Gastrocnemius medialis (tissue), 4 donors: ENCODE data around the gene NKX2-1. TPM values are rescaled to one million over a fixed set of nuclear protein-coding genes. Genes with fewer than 3 reads are reported as not detected.

ENCODE experiments used
- ATAC-seq, 2 donors: fragments of 150-250 bp; one replicate each; pipeline ENCODE4 v1.9.1; 2016
- DNase-seq, 2 donors: peaks; one replicate each; pipeline ENCODE4 v3.0.0-alpha.2; 2019
- H3K27ac ChIP-seq, 4 donors: fragments of 200-600 bp; sonication (generic); 1 replicate in 1 of 4; 2 replicates in 3 of 4; pipeline ENCODE4 v1.5.1; 2016 to 2018; ENCODE audit warnings: mild to moderate bottlenecking in 2 of 4, moderate library complexity in 1 of 4
- H3K27me3 ChIP-seq, 3 donors: fragments of 200-600 bp; sonication (generic) in 2 of 3; 1 replicate in 1 of 3; 2 replicates in 2 of 3; pipeline versions ENCODE4 v1.5.1 to v1.6.0; 2016 to 2019; ENCODE audit warnings: mild to moderate bottlenecking in 1 of 3, moderate library complexity in 1 of 3
- H3K36me3 ChIP-seq, 2 donors: fragments of 200-600 bp; sonication (generic) in 1 of 2; one replicate each; pipeline ENCODE4 v1.5.1; 2017 to 2018
- H3K4me1 ChIP-seq, 2 donors: fragments of 200-600 bp; sonication (generic) in 1 of 2; one replicate each; pipeline ENCODE4 v1.5.1; 2016 to 2017; ENCODE audit warnings: mild to moderate bottlenecking in 2 of 2
- H3K4me3 ChIP-seq, 4 donors: fragments of 200-600 bp; sonication (generic) in 3 of 4; 1 replicate in 1 of 4; 2 replicates in 3 of 4; pipeline ENCODE4 v1.5.1; 2016 to 2019; ENCODE audit warnings: mild to moderate bottlenecking in 2 of 4
- H3K9me3 ChIP-seq, 3 donors: fragments of 200-600 bp; sonication (generic) in 2 of 3; 1 replicate in 1 of 3; 2 replicates in 2 of 3; pipeline ENCODE4 v1.5.1; 2016 to 2019
- CTCF ChIP-seq, 5 experiments: fragments of 450-650 bp in 3 of 5; fragments of 200-600 bp in 2 of 5; sonication (generic) in 2 of 5; IDR thresholded peaks in 4 of 5; conservative IDR thresholded peaks in 1 of 5; 1 replicate in 4 of 5; 2 replicates in 1 of 5; pipeline ENCODE4 v1.5.1; 2016 to 2019; ENCODE audit warnings: antibody characterized with exemption in 5 of 5, mild to moderate bottlenecking in 3 of 5, moderate library complexity in 3 of 5
- POLR2A ChIP-seq, 2 donors: fragments of 450-650 bp; IDR thresholded peaks; one replicate each; pipeline ENCODE4 v1.6.1; 2017; ENCODE audit warnings: antibody characterized with exemption in 2 of 2, mild to moderate bottlenecking in 2 of 2, moderate library complexity in 2 of 2
- in situ Hi-C, 4 donors: fragments of 200-750 bp; cut with MboI; loops; one replicate each; pipeline versions ENCODE4 v1.15.0 to v1.8.0; 2017; ENCODE audit warnings: low sequenced_read_pairs in 4 of 4
- intact Hi-C: fragments of 100-400 bp; cut with DNase I; formaldehyde crosslinking; loops from one replicate; pipeline ENCODE4 v1.15.1; 2023; ENCODE audit warnings: low total_unique reads
- total RNA-seq, 4 donors: library from RNA; depleted of rRNA; stranded (reverse); fragments of >200 nt; gene quantifications; one replicate each; pipeline versions ENCODE4 v1.1.0 to v1.2.3, GENCODE V29; 2016

The NKX2-1 gene
- total RNA-seq, 4 donors from 2014 or later = not detected

GRCh38 chr14:36512585-36513003 is 7.4 kb downstream of the NKX2-1 start:
- DNase-seq = no peak
- TF ChIP-seq CTCF (IDR thresholded peaks at IDR 0.05 in 4 of 5, conservative IDR thresholded peaks at IDR 0.05 in 1 of 5) (no peak), POLR2A (IDR thresholded peaks at IDR 0.05) (no peak)
- no peak for ATAC-seq
- intact Hi-C loops (loop anchor here (10.0 kb wide), 1 partner anchor 142 kb away; no protein-coding TSS in a partner anchor), in situ Hi-C loops (loop anchor here in 1 of 4 donors (25.0 kb wide), 1 partner anchor 1075 kb away; the partner anchor contains the start of genes FOXA1 and TTC6)
- Histone ChIP-seq H3K36me3 (no peaks in the 10 kb centered on the region), H3K27ac (no peak overlapping the region), H3K27me3 (peaks cover 95 to 98% (median 97%) of the 10 kb centered on the region in 3 donors), H3K4me1 (no peaks in the 10 kb centered on the region), H3K9me3 (no peaks in the 10 kb centered on the region), H3K4me3 (no peak overlapping the region)

- in situ Hi-C loops = loop anchor here in 1 of 4 donors (25.0 kb wide), 1 partner anchor 1075 kb away; the partner anchor contains the start of genes FOXA1 and TTC6
- H3K4me1 ChIP-seq = no peaks in the 10 kb centered on the region
- intact Hi-C loops = loop anchor here (10.0 kb wide), 1 partner anchor 143 kb away; no protein-coding TSS in a partner anchor
- peaks cover 97 to 100% (median 97%) of the 10 kb centered on the region in 3 donors for H3K27me3 ChIP-seq
- DNase-seq = no peak
- TF ChIP-seq CTCF (IDR thresholded peaks at IDR 0.05 in 4 of 5, conservative IDR thresholded peaks at IDR 0.05 in 1 of 5) (no peak), POLR2A (IDR thresholded peaks at IDR 0.05) (no peak)
- H3K27ac ChIP-seq = no peak overlapping the region
- no peaks in the 10 kb centered on the region for H3K9me3 ChIP-seq
- ATAC-seq = no peak
- H3K36me3 ChIP-seq = no peaks in the 10 kb centered on the region
- H3K4me3 ChIP-seq = no peak overlapping the region
Observed at GRCh38 chr14:36511981-36512584, 7.9 kb downstream of the NKX2-1 start.

- in situ Hi-C loops = loop anchor here in 1 of 4 donors (25.0 kb wide), 1 partner anchor 1076 kb away; the partner anchor contains the start of genes FOXA1 and TTC6
- Histone ChIP-seq H3K36me3 (no peaks in the 10 kb centered on the region), H3K27ac (no peak overlapping the region), H3K4me1 (no peaks in the 10 kb centered on the region), H3K4me3 (no peak overlapping the region), H3K9me3 (no peaks in the 10 kb centered on the region), H3K27me3 (peaks cover 97 to 100% (median 97%) of the 10 kb centered on the region in 3 donors)
- TF ChIP-seq POLR2A (IDR thresholded peaks at IDR 0.05) = no peak
- TF ChIP-seq CTCF (IDR thresholded peaks at IDR 0.05 in 4 of 5, conservative IDR thresholded peaks at IDR 0.05 in 1 of 5) = no peak
- no peak for ATAC-seq
- DNase-seq = no peak
- intact Hi-C loops = loop anchor here (10.0 kb wide), 1 partner anchor 144 kb away; no protein-coding TSS in a partner anchor
Observed at GRCh38 chr14:36510874-36511273, 9.2 kb downstream of the NKX2-1 start.

GRCh38 chr14:36510078-36510799 is 9.8 kb downstream of the NKX2-1 start:
- in situ Hi-C loops = loop anchor here in 1 of 4 donors (25.0 kb wide), 1 partner anchor 1077 kb away; the partner anchor contains the start of genes FOXA1 and TTC6
- H3K9me3 ChIP-seq = no peaks in the 10 kb centered on the region

More at GRCh38 chr14:36510078-36510799, 9.8 kb downstream of the NKX2-1 start:
- no peak for ATAC-seq
- Histone ChIP-seq H3K4me3 (no peak overlapping the region), H3K27ac (no peak overlapping the region), H3K27me3 (peaks cover 97 to 100% (median 97%) of the 10 kb centered on the region in 3 donors), H3K36me3 (no peaks in the 10 kb centered on the region), H3K4me1 (peaks cover 0 to 4% of the 10 kb centered on the region in 2 donors)
- no peak for DNase-seq
- TF ChIP-seq CTCF (IDR thresholded peaks at IDR 0.05 in 4 of 5, conservative IDR thresholded peaks at IDR 0.05 in 1 of 5) = no peak
- TF ChIP-seq POLR2A (IDR thresholded peaks at IDR 0.05) = no peak
- intact Hi-C loops = loop anchor here (10.0 kb wide), 1 partner anchor 145 kb away; no protein-coding TSS in a partner anchor
